ENCODE results near the gene KLF7.
A peak's percentile ranks its signal among the peaks of the same experiment; 100 is the strongest.

KLF7 gene

DNA sequence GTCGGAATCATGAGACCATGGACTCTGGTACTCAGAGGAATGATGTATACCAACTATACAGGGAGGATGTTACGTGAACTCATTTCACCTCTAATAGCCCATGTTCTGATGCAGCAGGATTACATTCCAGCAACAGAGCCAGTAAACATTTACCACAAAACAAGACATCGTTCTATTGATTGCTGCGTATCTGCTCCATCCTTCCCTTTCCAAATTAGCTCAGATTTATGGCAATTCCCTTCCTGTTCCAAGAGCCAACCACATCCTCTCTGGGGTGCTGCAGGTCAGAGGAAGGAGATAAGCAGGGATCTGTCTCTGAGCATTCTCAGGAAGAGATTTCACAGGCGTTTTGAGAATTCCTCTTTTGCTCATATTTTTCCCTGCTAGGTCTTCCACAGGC is 98.3 kb downstream of the KLF7 start:
- DNase-seq (ENCODE audit: low spot score) (no peak), ATAC-seq (ENCODE audit: low read depth) (no peak)
- no peaks in the 10 kb centered on the region for H3K36me3 ChIP-seq (ENCODE audit: low read depth)
- no peaks in the 10 kb centered on the region for H3K9me3 ChIP-seq (ENCODE audit: severe bottlenecking)
- H3K27ac ChIP-seq (ENCODE audit: poor library complexity, severe bottlenecking), result no peak overlapping the region
- TF ChIP-seq, protein P1, sequence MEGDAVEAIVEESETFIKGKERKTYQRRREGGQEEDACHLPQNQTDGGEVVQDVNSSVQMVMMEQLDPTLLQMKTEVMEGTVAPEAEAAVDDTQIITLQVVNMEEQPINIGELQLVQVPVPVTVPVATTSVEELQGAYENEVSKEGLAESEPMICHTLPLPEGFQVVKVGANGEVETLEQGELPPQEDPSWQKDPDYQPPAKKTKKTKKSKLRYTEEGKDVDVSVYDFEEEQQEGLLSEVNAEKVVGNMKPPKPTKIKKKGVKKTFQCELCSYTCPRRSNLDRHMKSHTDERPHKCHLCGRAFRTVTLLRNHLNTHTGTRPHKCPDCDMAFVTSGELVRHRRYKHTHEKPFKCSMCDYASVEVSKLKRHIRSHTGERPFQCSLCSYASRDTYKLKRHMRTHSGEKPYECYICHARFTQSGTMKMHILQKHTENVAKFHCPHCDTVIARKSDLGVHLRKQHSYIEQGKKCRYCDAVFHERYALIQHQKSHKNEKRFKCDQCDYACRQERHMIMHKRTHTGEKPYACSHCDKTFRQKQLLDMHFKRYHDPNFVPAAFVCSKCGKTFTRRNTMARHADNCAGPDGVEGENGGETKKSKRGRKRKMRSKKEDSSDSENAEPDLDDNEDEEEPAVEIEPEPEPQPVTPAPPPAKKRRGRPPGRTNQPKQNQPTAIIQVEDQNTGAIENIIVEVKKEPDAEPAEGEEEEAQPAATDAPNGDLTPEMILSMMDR (IDR thresholded peaks at IDR 0.05; ENCODE audit: poor library complexity, severe bottlenecking), result no peak
- H3K4me1 ChIP-seq (ENCODE audit: insufficient read depth, poor library complexity, severe bottlenecking), result no peaks in the 10 kb centered on the region
- no peak overlapping the region for H3K4me3 ChIP-seq (ENCODE audit: severe bottlenecking)
- no peaks in the 10 kb centered on the region for H3K27me3 ChIP-seq (ENCODE audit: insufficient read depth, poor library complexity, severe bottlenecking)

DNA sequence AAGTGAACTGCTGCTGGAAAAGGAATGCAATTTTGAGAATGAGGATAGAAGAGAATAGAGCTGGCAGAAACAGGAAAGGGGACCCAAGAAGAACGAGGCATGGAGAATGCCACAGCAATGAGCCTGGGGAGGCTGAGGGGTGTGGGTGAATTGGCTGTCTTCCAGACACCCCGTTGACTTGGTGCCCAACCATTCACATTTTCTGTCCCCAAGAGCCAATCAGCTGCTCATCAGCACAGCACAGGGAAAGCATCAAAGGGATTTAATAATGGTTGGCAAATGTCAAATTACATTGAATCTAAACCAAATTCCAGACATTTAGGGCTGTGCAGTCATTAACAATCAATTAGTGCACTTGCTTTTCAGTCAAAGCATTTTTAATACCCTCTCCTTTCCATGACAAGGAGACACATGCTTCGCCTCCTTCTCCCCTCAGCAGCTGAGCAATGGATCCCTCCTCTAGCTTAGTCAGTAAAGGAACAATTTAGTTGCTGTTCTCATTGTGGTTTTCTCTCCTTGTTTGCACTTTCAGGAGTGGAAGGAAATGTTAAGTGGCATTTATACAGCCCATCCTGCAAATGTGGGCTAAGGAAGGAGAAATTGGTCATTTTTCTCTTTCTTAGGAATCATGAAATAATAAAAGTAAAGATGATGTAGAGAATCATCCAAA is 98.8 kb downstream of the KLF7 start:
- Histone ChIP-seq H3K4me1 (ENCODE audit: insufficient read depth, poor library complexity, severe bottlenecking) (no peaks in the 10 kb centered on the region), H3K27me3 (ENCODE audit: insufficient read depth, poor library complexity, severe bottlenecking) (no peaks in the 10 kb centered on the region), H3K27ac (ENCODE audit: poor library complexity, severe bottlenecking) (no peak overlapping the region), H3K36me3 (ENCODE audit: low read depth) (no peaks in the 10 kb centered on the region), H3K9me3 (ENCODE audit: severe bottlenecking) (no peaks in the 10 kb centered on the region), H3K4me3 (ENCODE audit: severe bottlenecking) (no peak overlapping the region)
- TF ChIP-seq, protein P1 (IDR thresholded peaks at IDR 0.05; ENCODE audit: poor library complexity, severe bottlenecking), result no peak
- no peak for ATAC-seq (ENCODE audit: low read depth)
- no peak for DNase-seq (ENCODE audit: low spot score)

DNA sequence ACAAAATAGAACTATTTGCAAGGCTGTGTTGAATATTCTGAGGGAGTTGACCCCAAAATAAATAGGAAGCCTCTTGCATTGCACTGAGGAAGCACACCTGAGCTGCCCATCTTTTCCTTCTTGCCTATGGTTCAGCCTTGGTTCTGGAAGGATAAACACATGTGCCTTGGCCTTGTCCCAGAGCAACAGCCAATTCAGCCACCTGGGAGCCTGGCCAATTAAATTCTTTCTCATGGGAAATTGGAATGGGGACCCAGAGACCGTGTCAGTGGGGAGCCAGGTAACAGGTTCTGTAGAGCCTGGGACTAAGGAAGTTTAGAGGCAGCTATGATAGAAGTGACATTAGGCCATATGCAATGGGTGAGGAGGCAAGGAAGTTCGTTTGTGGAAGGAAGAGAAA is 99.6 kb downstream of the KLF7 start:
- ATAC-seq (ENCODE audit: low read depth) (no peak), DNase-seq (ENCODE audit: low spot score) (no peak)
- TF ChIP-seq, protein P1 (IDR thresholded peaks at IDR 0.05; ENCODE audit: poor library complexity, severe bottlenecking), result no peak
- Histone ChIP-seq H3K4me1 (ENCODE audit: insufficient read depth, poor library complexity, severe bottlenecking) (peaks cover 6% of the 10 kb centered on the region), H3K27me3 (ENCODE audit: insufficient read depth, poor library complexity, severe bottlenecking) (no peaks in the 10 kb centered on the region), H3K36me3 (ENCODE audit: low read depth) (no peaks in the 10 kb centered on the region), H3K9me3 (ENCODE audit: severe bottlenecking) (no peaks in the 10 kb centered on the region), H3K27ac (ENCODE audit: poor library complexity, severe bottlenecking) (no peak overlapping the region), H3K4me3 (ENCODE audit: severe bottlenecking) (no peak overlapping the region)

DNA sequence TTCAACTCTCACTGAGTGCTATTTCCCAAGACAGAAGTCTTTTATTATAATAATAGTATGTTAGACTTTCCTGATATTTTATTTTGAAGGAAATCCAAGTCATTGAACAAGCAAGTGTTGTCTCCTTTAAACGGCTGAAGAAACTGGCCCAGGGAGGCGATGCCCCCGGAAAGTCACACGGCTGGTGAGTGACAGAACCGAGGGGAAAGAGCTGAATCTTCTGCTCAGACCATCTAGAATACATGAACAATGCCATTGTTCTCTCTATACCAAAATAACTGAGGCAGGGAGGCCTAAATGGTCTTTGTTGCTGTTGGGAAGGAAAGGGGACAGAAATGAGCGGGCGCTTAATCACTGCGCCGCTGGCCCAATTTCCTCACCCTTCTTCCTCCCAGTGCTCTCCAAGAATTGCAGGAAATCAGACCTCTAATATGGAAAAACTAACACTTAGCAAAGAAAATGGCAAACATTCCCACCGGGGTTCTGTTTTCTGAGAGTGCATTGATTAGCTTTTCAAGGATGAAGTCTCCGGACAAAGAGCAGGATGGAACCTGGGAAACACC is 101.5 kb downstream of the KLF7 start:
- no peaks in the 10 kb centered on the region for H3K36me3 ChIP-seq (ENCODE audit: low read depth)
- no peak overlapping the region for H3K27ac ChIP-seq (ENCODE audit: poor library complexity, severe bottlenecking)
- no peaks in the 10 kb centered on the region for H3K27me3 ChIP-seq (ENCODE audit: insufficient read depth, poor library complexity, severe bottlenecking)
- TF ChIP-seq, protein P1 (IDR thresholded peaks at IDR 0.05; ENCODE audit: poor library complexity, severe bottlenecking), result no peak
- DNase-seq (ENCODE audit: low spot score) (no peak), ATAC-seq (ENCODE audit: low read depth) (no peak)
- peaks cover 12% of the 10 kb centered on the region for H3K4me1 ChIP-seq (ENCODE audit: insufficient read depth, poor library complexity, severe bottlenecking)
- H3K4me3 ChIP-seq (ENCODE audit: severe bottlenecking), result no peak overlapping the region
- no peaks in the 10 kb centered on the region for H3K9me3 ChIP-seq (ENCODE audit: severe bottlenecking)

DNA sequence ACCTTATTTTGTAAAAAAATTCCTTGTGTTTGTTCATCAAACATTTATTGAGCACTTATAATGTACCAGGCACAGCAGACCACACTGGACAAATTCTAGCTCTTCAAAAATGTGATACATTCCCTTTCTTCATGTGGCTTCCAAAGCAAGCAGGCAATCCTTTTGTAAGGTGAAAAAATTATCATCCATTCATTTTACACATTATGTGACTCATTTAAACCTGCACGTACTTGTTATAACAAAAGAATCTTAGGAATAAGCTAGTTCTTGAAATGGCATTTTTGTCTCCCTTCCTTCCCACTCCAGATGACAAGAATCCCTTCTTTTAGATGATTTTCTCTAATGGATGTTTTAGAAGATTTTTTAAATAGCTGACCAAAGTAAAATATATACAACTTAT is 104.6 kb downstream of the KLF7 start:
- ATAC-seq (ENCODE audit: low read depth), result peak; percentile 86
- H3K4me1 ChIP-seq (ENCODE audit: insufficient read depth, poor library complexity, severe bottlenecking), result peaks cover 12% of the 10 kb centered on the region

More for the DNA sequence above, 104.6 kb downstream of the KLF7 start:
- Histone ChIP-seq H3K4me3 (ENCODE audit: severe bottlenecking) (no peak overlapping the region), H3K9me3 (ENCODE audit: severe bottlenecking) (no peaks in the 10 kb centered on the region), H3K36me3 (ENCODE audit: low read depth) (no peaks in the 10 kb centered on the region), H3K27me3 (ENCODE audit: insufficient read depth, poor library complexity, severe bottlenecking) (no peaks in the 10 kb centered on the region), H3K27ac (ENCODE audit: poor library complexity, severe bottlenecking) (peak overlapping the region; percentile 31)
- TF ChIP-seq, protein P1 (IDR thresholded peaks at IDR 0.05; ENCODE audit: poor library complexity, severe bottlenecking), result no peak
- DNase-seq (ENCODE audit: low spot score), result no peak
